HG03457 (cell line): ENCODE measurements around the gene ZC2HC1B.

ENCODE experiments used
- ATAC-seq: cut with Tn5 transposase; IDR thresholded peaks from one replicate; pipeline ENCODE4 v1.9.1; 2021; ENCODE audit warnings: moderate number of reproducible peaks; ENCODE audit not compliant: unreplicated experiment

Gene ZC2HC1B

GRCh38 chr6:143959927-143960326 lies 95.7 kb downstream of the ZC2HC1B start:
- ATAC-seq, result no peak

GRCh38 chr6:143961066-143961465 lies 96.8 kb downstream of the ZC2HC1B start:
- no peak for ATAC-seq

- no peak for ATAC-seq
Observed at GRCh38 chr6:143961886-143962878, 97.9 kb downstream of the ZC2HC1B start.

- ATAC-seq, result no peak
Observed at GRCh38 chr6:143963158-143963919, 99.1 kb downstream of the ZC2HC1B start.

GRCh38 chr6:143964674-143965081 lies 100.4 kb downstream of the ZC2HC1B start:
- no peak for ATAC-seq

GRCh38 chr6:143965503-143966171 lies 101.4 kb downstream of the ZC2HC1B start:
- no peak for ATAC-seq

- no peak for ATAC-seq
Observed at GRCh38 chr6:143966312-143966711, 102.0 kb downstream of the ZC2HC1B start.

GRCh38 chr6:143967706-143968376 lies 103.6 kb downstream of the ZC2HC1B start:
- ATAC-seq, result no peak

GRCh38 chr6:143969077-143969476 lies 104.8 kb downstream of the ZC2HC1B start:
- no peak for ATAC-seq

GRCh38 chr6:143970456-143971218 lies 106.4 kb downstream of the ZC2HC1B start:
- ATAC-seq, result no peak

- no peak for ATAC-seq
Observed at GRCh38 chr6:143971482-143972205, 107.4 kb downstream of the ZC2HC1B start.

GRCh38 chr6:143973097-143973966 lies 109.1 kb downstream of the ZC2HC1B start:
- no peak for ATAC-seq

GRCh38 chr6:143974089-143974488 lies 109.8 kb downstream of the ZC2HC1B start:
- no peak for ATAC-seq

GRCh38 chr6:143976806-143977349 lies 112.6 kb downstream of the ZC2HC1B start:
- no peak for ATAC-seq

- no peak for ATAC-seq
Observed at GRCh38 chr6:143980921-143981320, 116.6 kb downstream of the ZC2HC1B start.

- no peak for ATAC-seq
Observed at GRCh38 chr6:143982968-143983367, 118.7 kb downstream of the ZC2HC1B start.

GRCh38 chr6:143984666-143985065 lies 120.4 kb downstream of the ZC2HC1B start:
- no peak for ATAC-seq

- ATAC-seq, result no peak
Observed at GRCh38 chr6:143986463-143987065, 122.3 kb downstream of the ZC2HC1B start.
